GM21423 (cell line): ENCODE measurements around the gene BLZF1.
"Not testable (repeated sequence)": the region's sequence is repeated elsewhere in the genome, so short reads cannot be mapped to it uniquely, and the experiment has no call there.

Source experiments
- ATAC-seq: cut with Tn5 transposase; IDR thresholded peaks from one replicate; pipeline ENCODE4 v1.9.1; 2021; ENCODE audit warnings: mild to moderate bottlenecking, moderate library complexity; ENCODE audit not compliant: unreplicated experiment

Gene BLZF1

GRCh38 chr1:169367686-169368405, at the start of gene BLZF1, which contains the start of gene NME7:
Gene BLZF1, plus strand, starts transcription at chr1:169368195. Its CDS starts 1,328 bp downstream, at chr1:169369523.
Gene NME7, minus strand, starts transcription at chr1:169367797. Its CDS starts 87 bp downstream, at chr1:169367710.
- ATAC-seq = peak; percentile 94

GRCh38 chr1:169318536-169319244, 49.3 kb upstream of the BLZF1 start:
- ATAC-seq = no peak

- ATAC-seq = no peak
These were observed 46.5 kb upstream of the BLZF1 start for GRCh38 chr1:169321539-169321938.

- no peak for ATAC-seq
These were observed 45.9 kb upstream of the BLZF1 start for GRCh38 chr1:169322138-169322537.

- ATAC-seq = no peak
These were observed 42.9 kb upstream of the BLZF1 start for GRCh38 chr1:169325117-169325516.

GRCh38 chr1:169326261-169326955, 41.6 kb upstream of the BLZF1 start:
- ATAC-seq = peak; percentile 21

GRCh38 chr1:169326956-169327268, 41.1 kb upstream of the BLZF1 start:
- ATAC-seq = peak; percentile 97

- ATAC-seq = no peak
These were observed 40.1 kb upstream of the BLZF1 start for GRCh38 chr1:169327875-169328274.

- no peak for ATAC-seq
These were observed 38.6 kb upstream of the BLZF1 start for GRCh38 chr1:169329383-169329782.

- ATAC-seq = no peak
These were observed 37.1 kb upstream of the BLZF1 start for GRCh38 chr1:169330927-169331326.

- ATAC-seq = not testable (repeated sequence)
These were observed 33.3 kb upstream of the BLZF1 start for GRCh38 chr1:169334727-169335126.

GRCh38 chr1:169336947-169337715, 30.9 kb upstream of the BLZF1 start:
- not testable (repeated sequence) for ATAC-seq

- no peak for ATAC-seq
These were observed 29.4 kb upstream of the BLZF1 start for GRCh38 chr1:169338617-169339016.

GRCh38 chr1:169339773-169340172, 28.2 kb upstream of the BLZF1 start:
- no peak for ATAC-seq

GRCh38 chr1:169340882-169341281, 27.1 kb upstream of the BLZF1 start:
- no peak for ATAC-seq

GRCh38 chr1:169342096-169342495, 25.9 kb upstream of the BLZF1 start:
- ATAC-seq = not testable (repeated sequence)

GRCh38 chr1:169345511-169345910, 22.5 kb upstream of the BLZF1 start:
- ATAC-seq = no peak

GRCh38 chr1:169346036-169346589, 21.9 kb upstream of the BLZF1 start:
- no peak for ATAC-seq

- no peak for ATAC-seq
These were observed 20.2 kb upstream of the BLZF1 start for GRCh38 chr1:169347688-169348382.

GRCh38 chr1:169348383-169349036, 19.5 kb upstream of the BLZF1 start:
- no peak for ATAC-seq
